ENCODE results near the gene UTS2B.

Gene UTS2B

DNA sequence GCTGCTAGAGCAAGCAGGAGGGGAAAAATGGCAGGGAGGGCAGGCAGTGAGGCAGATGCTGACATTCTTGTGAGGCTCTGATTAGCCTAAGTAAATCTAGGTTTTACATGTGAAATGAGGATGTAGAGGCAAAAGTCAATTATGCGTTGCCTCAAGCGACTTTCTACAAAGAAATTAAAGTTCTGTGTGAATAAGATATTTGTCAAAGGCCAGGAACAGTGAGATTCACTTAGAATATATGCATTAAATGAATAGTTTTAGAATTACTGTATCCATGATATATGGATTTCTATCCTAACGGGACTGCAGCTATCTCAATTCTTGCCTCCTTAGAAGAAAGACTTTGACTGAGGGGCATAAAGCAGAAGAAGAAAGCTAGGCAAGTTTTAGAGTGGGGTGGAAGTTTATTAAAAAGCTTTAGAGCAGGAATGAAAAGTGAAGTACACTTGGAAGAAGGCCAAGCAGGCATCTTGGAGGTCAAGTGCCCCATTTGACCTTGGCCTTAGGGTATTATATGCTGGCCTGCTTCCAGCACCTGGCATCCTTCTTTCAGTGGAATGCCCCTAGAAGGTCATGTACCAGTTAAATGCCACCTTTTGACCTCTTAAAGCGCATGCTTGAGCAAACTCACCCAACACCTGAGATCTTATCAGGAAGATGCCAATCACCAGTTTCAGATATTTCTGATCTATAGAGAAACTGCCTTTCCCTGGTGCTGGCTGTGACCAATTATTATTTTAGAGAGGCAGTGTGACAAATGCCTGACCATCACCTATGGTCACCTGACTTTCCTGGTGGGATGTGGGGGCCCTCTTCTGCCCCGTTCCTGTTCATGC, 93.1 kb downstream of the UTS2B start:
- TF ChIP-seq ZFX (IDR thresholded peaks at IDR 0.05; ENCODE audit: borderline replicate concordance), result no peak
- TF ChIP-seq, protein P1, sequence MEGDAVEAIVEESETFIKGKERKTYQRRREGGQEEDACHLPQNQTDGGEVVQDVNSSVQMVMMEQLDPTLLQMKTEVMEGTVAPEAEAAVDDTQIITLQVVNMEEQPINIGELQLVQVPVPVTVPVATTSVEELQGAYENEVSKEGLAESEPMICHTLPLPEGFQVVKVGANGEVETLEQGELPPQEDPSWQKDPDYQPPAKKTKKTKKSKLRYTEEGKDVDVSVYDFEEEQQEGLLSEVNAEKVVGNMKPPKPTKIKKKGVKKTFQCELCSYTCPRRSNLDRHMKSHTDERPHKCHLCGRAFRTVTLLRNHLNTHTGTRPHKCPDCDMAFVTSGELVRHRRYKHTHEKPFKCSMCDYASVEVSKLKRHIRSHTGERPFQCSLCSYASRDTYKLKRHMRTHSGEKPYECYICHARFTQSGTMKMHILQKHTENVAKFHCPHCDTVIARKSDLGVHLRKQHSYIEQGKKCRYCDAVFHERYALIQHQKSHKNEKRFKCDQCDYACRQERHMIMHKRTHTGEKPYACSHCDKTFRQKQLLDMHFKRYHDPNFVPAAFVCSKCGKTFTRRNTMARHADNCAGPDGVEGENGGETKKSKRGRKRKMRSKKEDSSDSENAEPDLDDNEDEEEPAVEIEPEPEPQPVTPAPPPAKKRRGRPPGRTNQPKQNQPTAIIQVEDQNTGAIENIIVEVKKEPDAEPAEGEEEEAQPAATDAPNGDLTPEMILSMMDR (IDR thresholded peaks at IDR 0.05), result no peak
- no peak overlapping the region for H3K27ac ChIP-seq

- no peak overlapping the region for H3K27ac ChIP-seq
- no peak for TF ChIP-seq ZFX (IDR thresholded peaks at IDR 0.05; ENCODE audit: borderline replicate concordance)
- TF ChIP-seq, protein P1 (IDR thresholded peaks at IDR 0.05), result no peak
Measured at GRCh38 chr3:191236646-191237045, 93.7 kb downstream of the UTS2B start.

GRCh38 chr3:191235331-191236314, 94.7 kb downstream of the UTS2B start:
- TF ChIP-seq, protein P1 (IDR thresholded peaks at IDR 0.05), result no peak
- no peak for TF ChIP-seq ZFX (IDR thresholded peaks at IDR 0.05; ENCODE audit: borderline replicate concordance)
- H3K27ac ChIP-seq, result no peak overlapping the region

DNA sequence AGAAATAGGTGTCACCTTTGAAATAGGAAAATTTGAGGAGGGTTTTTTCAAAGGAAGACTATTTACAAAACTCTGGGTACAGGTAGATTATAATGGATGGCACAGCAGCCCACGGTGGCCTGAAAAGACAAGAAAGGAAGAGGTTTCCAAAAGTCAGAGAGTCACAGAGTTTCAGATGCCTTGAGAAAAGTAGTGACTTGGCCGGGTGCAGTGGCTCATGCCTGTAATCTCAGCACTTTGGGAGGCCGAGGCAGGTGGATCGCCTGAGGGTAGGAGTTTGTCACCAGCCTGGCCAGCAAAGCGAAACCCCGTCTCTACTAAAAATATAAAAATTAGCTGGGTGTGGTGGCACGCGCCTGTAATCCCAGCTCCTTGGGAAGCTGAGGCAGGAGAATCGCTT, 96.1 kb downstream of the UTS2B start:
- no peak for TF ChIP-seq ZFX (IDR thresholded peaks at IDR 0.05; ENCODE audit: borderline replicate concordance)
- TF ChIP-seq, protein P1 (IDR thresholded peaks at IDR 0.05), result no peak
- H3K27ac ChIP-seq, result no peak overlapping the region

DNA sequence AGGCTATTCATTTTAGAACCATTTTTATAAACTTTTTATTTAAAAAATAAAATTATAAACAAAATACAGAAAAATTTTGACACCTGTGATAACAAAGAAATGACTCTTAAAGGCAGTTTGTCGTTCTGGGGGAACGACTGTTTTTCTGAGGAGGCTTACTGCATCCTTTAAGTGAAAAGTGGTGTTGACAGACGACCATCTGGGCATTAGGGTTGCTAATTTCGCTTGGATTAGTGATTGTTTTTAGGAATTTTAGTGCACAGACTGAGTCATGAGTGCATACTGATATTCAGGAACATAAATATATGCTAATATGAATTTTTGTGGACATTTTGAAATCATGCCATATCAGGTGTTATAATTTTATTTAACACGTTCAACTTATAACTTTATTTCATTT, 102.8 kb downstream of the UTS2B start:
- TF ChIP-seq, protein P1 (IDR thresholded peaks at IDR 0.05), result no peak
- TF ChIP-seq ZFX (IDR thresholded peaks at IDR 0.05; ENCODE audit: borderline replicate concordance), result no peak

DNA sequence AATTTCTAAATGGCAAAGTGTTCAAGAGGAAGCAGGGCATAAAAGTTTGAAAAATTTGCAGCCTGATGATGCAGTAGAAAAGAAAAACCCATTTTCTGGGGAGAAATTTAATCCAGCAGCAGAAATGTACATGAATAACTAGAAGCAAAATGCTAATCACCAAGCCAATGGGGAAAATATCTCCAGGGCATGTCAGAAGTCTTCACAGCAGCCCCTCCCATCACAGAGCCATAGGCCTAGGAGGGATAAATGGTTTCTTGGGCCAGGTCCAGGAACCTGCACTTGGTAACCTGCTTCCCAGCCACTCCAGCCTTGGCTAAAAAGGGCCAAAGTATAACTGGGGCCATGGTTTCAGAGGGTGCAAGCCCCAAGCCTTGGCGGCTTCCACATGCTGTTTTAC, 108.7 kb downstream of the UTS2B start:
- TF ChIP-seq, protein P1 (IDR thresholded peaks at IDR 0.05), result no peak
- TF ChIP-seq ZFX (IDR thresholded peaks at IDR 0.05; ENCODE audit: borderline replicate concordance), result no peak
- H3K27ac ChIP-seq, result no peak overlapping the region

More for the DNA sequence above, 102.8 kb downstream of the UTS2B start:
- H3K27ac ChIP-seq, result no peak overlapping the region
